HG02763 (cell line): ENCODE results near the gene GSC2.

Source experiments
- ATAC-seq: cut with Tn5 transposase; IDR thresholded peaks from one replicate; pipeline ENCODE4 v1.9.1; 2021; ENCODE audit warnings: mild to moderate bottlenecking, moderate library complexity; ENCODE audit not compliant: unreplicated experiment

Gene GSC2

GRCh38 chr22:19103880-19104821, 45.9 kb downstream of the GSC2 start:
- no peak for ATAC-seq

GRCh38 chr22:19098157-19098556, 51.9 kb downstream of the GSC2 start:
- no peak for ATAC-seq

DNA sequence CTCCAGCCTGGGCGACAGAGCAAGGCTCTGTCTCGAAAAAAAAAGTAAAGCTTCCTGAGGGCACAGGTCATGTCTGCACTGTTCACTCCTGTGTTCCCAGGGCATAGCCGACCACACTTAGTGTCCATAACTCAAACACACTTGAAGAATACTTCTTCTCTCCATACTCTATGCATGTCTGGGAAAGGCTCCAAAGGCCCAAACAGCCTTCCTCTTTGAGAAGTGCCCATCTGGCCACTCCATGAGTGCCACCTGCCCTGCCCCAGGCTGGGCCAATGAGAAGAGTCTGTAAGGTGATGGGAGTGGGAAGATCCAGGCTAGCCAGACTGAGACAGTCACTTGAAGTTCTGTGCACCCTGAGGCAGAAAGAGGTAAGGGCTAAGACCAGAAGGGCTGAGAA, 52.6 kb downstream of the GSC2 start:
- ATAC-seq, result no peak
